HG03565 (cell line): ENCODE measurements around the gene SPATA31C1.
"Not testable (repeated sequence)": the region's sequence is repeated elsewhere in the genome, so short reads cannot be mapped to it uniquely, and the experiment has no call there.

Experiments
- ATAC-seq: cut with Tn5 transposase; IDR thresholded peaks from one replicate; pipeline ENCODE4 v1.9.1; 2021; ENCODE audit warnings: mild to moderate bottlenecking, moderate library complexity; ENCODE audit not compliant: unreplicated experiment

SPATA31C1 gene

DNA sequence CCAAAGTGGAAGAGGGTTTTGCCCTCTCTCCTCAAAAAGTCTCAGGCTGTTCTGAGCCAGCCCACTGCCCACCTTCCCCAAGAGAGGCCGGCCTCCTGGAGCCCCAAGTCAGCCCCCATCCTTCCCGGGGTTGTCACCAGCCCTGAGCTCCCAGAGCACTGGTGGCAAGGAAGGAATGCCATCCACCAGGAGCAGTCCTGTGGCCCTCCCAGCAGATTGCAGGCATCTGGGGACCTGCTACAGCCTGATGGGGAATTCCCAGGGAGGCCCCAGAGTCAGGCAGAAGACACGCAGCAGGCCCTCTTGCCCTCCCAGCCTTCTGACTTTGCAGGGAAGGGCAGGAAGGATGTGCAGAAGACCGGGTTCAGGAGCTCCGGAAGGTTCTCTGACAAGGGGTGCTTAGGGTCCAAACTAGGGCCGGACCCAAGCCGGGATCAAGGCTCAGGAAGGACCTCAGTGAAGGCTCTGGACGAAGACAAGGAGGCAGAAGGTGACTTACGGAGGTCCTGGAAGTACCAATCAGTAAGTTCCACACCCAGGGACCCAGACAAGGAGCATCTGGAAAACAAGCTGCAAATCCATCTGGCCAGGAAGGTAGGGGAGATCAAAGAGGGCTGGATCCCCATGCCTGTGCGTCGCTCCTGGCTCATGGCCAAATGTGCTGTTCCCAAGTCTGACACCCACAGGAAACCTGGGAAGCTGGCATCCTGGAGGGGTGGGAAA, 31.4 kb upstream of the SPATA31C1 start:
- no peak for ATAC-seq

DNA sequence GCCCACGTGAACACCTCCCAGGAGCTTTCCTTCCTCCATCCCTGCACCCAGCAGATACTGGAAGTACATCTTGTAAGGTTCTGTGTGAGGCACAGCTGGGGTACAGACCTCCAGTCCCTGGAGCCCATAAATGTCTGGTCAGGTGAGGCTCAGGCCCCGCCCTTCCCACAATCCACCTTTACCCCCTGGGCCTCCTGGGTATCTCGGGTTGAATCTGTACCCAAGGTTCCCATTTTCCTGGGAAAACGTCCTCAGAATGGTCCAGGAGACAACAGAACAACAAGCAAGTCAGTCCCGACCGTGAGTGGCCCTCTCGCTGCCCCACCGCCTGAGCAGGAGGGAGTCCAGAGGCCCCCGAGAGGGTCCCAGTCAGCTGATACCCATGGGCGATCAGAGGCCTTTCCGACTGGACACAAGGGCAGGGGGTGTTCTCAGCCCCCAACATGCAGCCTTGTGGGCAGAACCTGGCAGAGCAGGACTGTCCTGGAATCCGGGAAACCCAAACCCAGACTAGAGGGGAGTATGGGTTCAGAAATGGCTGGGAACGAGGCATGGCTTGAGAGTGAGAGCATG, 30.7 kb upstream of the SPATA31C1 start:
- no peak for ATAC-seq

DNA sequence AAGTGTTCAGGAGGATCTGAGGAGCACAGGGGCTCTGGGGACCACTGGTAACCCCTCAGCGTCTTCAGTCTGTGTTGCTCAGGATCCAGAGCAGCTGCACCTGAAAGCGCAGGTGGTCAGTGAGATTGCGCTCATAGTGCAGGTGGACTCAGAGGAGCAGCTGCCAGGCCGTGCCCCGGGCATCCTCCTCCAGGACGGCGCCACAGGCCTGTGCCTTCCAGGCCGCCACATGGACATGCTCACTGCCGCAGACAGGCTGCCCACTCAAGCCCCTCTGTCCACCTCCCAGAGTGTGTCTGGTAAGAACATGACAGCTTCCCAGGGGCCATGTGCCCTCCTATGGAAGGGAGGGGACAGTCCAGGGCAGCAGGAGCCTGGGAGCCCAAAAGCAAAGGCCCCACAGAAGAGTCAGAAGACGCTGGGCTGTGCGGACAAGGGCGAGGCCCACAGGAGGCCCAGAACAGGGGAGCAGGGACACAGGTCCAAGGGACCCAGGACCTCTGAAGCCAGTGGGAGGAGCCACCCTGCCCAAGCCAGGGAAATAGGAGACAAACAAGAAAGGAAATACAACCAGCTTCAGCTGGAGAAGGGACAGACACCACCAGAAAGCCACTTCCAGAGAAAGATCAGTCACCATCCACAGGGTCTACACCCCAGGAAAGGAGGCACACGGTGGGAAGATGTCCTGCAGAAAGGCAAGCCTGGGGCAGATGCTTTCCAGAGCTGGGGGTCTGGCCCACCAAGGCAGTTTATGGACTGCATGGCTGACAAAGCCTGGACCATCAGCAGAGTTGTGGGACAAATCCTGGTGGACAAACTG, 29.9 kb upstream of the SPATA31C1 start:
- no peak for ATAC-seq

DNA sequence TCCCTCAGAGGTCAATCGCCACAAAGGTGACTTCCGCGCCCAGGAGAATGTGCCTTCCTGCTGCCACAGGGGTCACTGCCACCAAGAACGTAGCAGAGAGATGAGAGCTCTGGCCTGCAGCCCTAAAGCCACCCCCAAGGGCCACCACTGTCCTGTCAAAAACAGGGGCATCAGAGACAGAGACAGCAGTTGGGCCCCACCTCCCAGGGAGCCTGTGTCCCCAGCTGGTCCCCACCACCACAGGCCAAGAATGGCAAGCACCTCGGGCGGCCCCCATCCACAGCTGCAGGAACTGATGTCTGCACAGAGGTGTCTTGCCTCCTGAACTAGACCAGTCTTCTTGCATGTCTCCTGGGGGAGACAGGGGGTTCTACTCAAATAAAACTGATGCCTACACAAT, 29.3 kb upstream of the SPATA31C1 start:
- no peak for ATAC-seq

DNA sequence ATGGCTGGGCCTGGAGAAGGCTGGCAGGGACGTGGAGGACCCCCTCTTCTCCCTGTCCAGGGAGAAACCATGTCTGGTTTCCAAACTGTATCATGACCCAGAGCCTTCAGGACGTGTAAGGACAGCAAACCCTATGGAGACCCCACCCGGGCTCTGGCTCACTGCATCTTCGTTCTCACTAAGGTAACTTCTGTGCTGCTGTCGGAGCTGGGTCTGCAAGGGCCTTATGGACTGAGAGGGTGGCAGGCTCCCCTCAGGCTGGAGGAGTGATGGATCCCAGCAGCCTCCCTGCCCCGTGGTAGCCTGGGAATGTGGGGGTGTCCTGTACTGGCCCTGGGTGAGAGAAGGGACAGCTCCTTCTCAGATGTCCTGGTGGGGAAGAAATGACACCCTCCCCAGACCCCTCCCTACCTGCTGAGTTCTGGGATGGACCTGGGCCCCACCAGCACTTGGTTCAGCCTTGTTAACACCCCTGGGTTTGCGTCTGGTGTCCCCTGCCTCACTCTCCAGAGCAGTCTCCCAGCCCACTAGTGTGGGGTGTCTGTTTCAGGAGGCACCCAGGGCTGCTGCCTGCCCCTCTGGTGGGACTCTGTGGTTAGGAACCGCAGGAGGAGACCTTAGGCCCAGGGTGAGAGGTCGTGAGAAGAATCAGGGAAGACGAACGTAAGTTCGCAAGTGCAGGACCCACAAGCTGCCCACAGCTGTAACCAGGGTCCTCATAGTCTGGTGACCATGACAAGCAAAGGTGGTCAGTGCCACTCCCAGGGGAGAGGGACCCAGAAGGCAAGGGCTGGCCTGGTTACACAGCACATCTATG, 28.5 kb upstream of the SPATA31C1 start:
- no peak for ATAC-seq

DNA sequence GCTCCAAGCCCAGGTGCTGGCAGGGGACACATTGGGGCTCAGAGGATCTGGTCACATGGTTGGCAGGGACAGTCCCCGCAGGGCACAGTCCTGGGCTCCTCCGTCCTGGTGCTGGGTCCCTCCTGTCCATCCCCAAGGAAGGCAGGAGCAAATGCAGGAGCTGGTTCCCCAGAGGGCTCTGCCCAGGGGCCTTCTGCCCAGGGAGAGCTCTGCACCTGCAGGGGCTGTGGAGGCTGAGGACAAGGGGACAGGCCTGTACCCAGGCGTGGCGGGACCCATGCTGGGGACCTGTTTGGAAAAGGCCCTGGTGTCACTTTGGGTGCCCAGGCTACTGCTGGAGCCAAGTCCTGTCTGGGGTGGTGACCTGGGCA, 27.9 kb upstream of the SPATA31C1 start:
- ATAC-seq = no peak

DNA sequence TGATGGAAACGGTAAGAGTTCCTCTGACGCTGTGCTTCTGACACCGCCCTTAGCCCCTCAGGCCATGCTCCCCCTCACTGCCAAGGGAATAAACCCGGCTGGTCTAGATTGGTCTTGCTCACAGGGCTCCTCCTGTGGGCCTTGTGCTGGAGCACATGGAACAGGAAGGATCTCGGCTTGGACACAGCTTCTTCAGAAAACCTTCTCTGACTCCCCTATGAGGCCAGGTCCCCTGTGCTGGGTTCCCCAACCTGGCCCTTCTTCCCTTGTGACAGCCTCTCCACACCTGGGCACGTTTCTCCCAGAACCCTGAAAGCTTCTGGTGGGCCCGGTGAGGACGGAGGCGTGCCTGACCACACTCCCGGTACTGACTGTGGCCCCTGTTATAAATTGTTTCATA, 26.9 kb upstream of the SPATA31C1 start:
- ATAC-seq = no peak

DNA sequence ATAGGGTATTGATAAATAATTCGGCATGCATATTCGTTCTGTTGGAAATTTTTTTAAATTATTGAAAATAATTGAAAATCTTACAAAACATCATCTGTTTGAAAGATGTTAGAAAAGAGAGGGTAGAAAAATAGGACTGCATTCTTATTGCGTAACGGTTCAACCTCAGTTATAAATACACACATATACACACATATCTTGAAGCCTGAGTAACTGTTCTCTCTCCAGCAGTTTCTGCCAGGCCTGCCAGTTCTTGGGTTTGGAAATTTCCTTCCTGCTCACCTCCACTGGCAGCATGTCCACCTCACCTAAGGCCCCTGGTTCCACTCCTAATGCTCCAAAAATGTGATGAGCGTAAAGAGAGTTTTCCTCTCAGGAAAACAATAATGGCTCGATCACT, 26.0 kb upstream of the SPATA31C1 start:
- ATAC-seq = no peak

DNA sequence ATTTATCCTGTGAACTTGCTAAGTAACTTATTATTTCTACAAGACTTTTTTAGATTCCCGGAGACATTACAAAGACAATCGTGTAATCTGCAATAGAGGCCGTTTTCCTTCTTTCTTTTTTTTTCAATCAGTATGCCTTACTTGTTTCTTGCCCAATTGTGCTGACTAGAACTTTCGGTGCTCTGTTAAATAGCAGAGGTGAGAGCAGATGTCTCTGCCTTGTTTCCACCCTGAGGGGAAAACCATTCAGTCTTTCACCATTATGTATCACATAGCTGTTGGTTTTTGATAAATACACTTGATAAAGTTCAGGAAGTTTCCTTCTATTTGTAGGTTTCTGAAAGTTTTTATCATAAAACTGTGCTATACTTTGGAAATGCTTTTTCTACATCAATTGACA, 24.8 kb upstream of the SPATA31C1 start:
- no peak for ATAC-seq

DNA sequence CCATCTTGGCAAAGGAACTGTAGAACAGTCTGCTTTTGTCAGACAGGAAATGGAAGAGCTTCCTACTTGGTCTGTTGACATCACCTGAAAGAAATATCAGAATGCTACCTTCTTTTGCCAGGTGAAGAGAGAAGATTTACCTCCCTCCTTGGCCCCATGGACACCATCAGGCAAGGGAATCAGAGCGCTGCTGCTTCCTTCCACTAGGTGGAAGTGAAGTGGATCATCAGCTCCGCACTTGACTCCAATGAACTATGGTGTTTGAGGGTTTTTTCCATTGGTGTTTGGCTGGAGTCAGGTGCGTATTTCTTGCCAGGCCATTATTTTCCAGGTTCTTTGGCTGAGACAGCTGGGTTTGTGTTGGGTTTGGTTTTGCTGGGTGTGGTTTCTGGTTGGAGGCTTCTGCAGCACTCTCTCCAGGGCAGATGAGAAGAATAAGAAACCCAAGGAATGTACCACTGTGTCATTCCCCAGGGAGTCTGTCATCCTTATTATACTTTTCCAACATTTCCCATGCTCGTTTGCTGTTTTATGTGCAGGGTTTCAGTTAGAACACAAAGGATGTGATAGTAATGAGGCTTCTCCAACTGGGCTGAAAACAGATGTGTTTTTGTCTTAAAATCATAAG, 22.6 kb upstream of the SPATA31C1 start:
- no peak for ATAC-seq

DNA sequence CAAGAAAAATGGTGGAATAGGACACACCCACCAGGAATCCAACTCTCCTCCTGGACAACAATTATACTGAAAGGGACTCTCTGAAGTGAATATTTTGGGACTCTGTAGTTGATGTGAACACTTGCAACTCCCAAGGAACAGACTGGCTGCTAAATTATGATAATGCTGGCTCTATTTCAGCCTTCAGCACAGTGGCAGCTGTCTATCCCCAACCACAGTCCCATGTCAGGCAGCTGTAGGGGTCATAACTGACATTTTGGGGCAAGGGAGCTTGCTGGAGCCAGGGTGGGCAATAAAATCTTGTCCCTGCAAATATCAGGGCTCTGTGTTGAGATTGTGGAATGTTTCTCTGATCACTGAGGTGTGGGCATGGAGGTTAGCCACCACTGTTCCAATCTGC, 20.9 kb upstream of the SPATA31C1 start:
- ATAC-seq = no peak

DNA sequence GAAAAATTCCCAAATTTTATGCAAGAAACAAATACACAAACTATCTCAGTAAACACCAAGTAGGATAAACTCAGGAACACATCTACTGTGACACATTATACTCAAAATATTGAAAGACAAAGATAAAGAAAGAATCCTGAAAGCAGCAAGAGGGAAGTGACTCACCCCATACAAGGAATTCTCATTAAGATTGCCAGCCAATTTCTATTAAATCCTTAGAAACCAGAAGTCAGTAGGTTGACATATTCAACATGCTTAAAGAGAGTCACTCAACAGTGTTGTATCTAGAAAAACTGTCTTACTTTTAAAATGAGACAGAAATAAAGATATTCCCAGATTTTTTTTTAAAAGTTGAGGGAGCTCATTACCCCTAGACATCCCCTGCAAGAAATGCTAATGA, 19.6 kb upstream of the SPATA31C1 start:
- no peak for ATAC-seq

DNA sequence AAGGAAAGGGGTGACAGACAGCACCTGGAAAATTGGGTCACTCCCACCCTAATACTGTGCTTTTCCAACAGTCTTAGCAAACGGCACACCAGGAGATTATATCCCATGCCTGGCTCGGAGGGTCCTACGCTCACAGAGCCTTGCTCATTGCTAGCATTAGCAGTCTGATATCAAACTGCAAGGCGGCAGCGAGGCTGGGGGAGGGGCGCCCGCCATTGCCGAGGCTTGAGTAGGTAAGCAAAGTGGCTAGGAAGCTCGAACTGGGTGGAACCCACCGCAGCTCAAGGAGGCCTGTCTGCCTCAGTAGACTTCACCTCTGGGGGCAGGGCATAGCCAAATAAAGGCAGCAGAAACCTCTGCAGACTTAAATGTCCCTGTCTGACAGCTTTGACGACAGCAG, 15.4 kb upstream of the SPATA31C1 start:
- not testable (repeated sequence) for ATAC-seq

DNA sequence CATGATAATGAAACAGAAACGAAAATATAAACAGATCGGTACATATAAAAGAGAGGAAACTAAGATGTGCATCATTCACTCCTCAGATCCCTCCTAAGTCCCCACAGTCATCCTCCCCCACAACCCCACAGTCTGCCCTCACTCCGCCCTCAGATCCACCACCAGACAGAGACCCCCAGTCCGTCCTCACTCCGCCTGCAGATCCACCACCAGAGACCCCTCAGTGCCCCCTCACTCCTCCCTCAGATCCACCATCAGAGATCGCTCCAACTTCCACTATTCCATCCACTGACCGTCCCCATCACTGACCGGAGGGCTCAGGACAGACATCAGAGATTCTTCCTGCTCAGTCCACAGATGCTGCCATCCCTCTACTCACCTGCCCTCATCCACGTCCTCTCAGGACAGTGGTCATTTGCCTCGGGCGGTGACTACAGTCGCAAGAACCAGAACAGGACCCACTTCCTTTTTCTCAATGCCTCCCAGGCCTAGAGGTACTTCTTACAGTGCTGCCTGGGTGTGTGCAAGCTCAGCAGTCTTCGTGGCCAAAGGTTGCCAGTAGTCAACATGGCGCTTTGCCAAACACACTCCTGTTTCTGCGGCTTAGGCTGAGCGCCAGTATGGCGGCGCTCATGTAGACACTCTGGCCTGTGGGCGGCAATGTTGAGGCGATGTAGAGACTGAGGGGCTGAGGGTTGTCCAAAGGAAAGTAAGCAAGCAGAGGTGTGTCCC, 8.3 kb upstream of the SPATA31C1 start:
- no peak for ATAC-seq

DNA sequence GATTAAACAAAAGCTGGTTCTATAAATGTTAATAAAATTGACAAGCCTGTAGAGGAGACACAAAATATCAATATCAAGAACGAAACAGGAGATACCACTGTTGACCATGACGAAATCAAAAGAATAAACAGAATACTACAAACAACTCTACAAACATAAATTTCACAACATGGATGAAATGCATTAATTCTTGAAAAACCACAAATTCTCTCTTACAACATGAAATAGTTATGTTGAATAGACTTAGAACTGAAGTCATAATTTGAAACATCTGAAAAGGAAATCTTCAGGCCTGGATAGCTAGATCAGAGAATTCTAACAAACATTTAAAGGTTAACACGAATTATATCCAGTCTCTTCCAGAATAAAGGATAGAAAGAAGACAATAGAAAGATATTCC, 6.9 kb upstream of the SPATA31C1 start:
- ATAC-seq = no peak

DNA sequence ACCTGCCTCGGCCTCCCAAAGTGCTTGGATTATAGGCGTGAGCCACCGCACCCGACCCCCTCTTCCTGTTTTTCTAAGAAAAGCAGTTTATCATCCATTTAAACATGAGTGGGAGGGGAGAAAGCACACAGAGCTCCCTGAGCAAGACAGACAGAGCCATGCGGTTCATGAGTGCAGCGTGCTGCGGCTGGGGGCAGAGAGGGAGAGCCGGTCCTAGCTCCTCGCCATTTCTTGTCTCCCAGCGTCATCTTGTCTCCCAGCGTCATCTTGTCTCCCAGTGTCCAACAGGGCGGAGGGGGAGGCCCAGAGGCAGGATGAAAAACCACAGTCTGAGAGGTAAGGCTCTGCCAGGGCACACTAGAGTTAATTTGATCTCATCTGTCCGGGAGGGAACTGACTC, 1.3 kb downstream of the SPATA31C1 start:
- ATAC-seq = not testable (repeated sequence)

DNA sequence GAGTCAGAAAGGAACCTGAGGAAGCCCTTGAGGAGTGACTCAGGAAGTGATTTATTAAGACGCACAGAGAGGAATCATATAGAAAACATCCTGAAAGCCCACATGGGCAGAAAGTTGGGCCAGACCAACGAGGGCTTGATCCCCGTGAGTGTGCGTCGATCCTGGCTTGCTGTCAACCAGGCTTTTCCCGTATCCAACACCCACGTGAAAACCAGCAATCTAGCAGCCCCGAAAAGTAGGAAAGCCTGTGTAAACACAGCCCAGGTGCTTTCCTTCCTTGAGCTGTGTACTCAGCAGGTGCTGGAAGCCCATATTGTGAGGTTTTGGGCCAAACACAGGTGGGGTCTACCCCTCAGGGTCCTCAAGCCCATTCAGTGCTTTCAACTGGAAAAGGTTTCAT, 3.8 kb downstream of the SPATA31C1 start:
- ATAC-seq = not testable (repeated sequence)

DNA sequence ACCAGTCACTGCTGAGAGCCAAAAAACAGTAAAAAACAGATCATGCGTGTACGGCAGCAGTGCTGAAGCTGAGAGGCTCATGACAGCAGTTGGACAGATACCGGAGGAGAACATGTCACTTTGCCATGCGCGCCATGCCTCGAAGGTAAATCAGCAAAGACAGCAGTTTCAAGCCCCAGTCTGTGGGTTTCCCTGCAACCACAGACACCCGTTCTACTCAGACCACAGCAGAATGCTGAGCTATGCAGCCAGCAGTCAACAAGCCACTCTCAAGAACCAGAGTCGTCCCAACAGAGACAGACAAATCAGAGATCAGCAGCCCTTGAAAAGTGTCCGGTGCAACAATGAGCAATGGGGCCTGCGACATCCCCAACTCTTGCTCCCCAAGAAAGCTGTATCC, 5.2 kb downstream of the SPATA31C1 start:
- not testable (repeated sequence) for ATAC-seq

DNA sequence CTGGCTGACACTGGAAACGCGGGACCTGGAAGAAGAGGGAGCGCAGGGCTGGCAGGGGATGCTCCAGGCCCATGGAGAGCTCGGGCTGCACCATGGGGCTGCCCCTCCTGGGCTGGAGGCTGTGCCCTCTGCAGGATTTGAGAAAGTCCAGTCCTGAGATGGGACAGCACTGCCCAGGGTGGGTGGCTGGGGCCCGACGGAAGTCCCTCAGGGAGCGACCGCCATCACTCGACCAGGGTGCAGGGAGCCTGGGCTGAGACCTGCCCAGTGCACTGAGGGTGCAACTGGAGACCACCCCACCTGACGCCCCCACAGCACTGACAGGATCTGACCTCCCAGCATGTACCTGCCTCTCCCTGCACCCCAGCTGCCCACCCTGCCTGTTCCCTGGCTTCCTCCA, 7.1 kb downstream of the SPATA31C1 start:
- ATAC-seq = not testable (repeated sequence)

DNA sequence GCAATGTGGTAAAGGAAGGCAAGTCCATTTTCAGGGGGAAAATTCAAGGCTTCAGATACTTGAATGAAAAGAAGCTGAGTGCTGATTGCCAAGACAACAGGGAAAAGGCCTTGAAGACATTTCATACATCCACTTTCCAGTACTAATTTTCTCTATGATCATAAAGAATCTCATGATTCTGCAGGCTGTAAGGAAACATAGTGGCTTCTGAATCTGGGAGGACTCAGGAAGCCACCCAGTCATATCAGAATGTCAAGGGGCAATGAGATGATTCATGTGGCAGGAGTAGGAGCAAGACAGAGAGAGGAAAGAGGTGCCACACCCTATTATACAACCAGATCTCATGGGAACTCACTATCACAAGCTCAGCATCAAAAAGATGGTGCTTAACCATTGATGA, 11.4 kb downstream of the SPATA31C1 start:
- not testable (repeated sequence) for ATAC-seq
